Tibial nerve (tissue), 4 donors: ENCODE measurements around the gene PPP1R14C. TPM values are rescaled to one million over a fixed set of nuclear protein-coding genes. Genes with fewer than 3 reads are reported as not detected.

Source experiments
- DNase-seq, 2 donors: peaks; one replicate each; pipeline ENCODE4 v3.0.0-alpha.2; 2019; ENCODE audit warnings: low spot score in 2 of 2
- H3K27ac ChIP-seq, 4 donors: fragments of 200-600 bp; sonication (generic) in 3 of 4; one replicate each; pipeline ENCODE4 v1.5.1; 2017 to 2019; ENCODE audit warnings: mild to moderate bottlenecking in 1 of 4
- H3K27me3 ChIP-seq, 2 donors: fragments of 200-600 bp; sonication (generic) in 1 of 2; one replicate each; pipeline versions ENCODE4 v1.5.1 to v1.6.0; 2017 to 2019
- H3K36me3 ChIP-seq, 3 donors: fragments of 200-600 bp; sonication (generic); one replicate each; pipeline ENCODE4 v1.5.1; 2018 to 2019
- H3K4me1 ChIP-seq, 4 donors: fragments of 200-600 bp; sonication (generic) in 3 of 4; one replicate each; pipeline ENCODE4 v1.5.1; 2017 to 2019
- H3K4me3 ChIP-seq, 4 donors: fragments of 200-600 bp; sonication (generic) in 3 of 4; one replicate each; pipeline ENCODE4 v1.5.1; 2017 to 2019; ENCODE audit warnings: mild to moderate bottlenecking in 1 of 4, moderate library complexity in 1 of 4
- H3K9me3 ChIP-seq, 4 donors: fragments of 200-600 bp; sonication (generic) in 3 of 4; one replicate each; pipeline ENCODE4 v1.5.1; 2017 to 2019
- EP300 ChIP-seq, 2 donors: sonication (generic); formaldehyde crosslinking; IDR thresholded peaks; one replicate each; pipeline ENCODE4 v1.6.1; 2017; ENCODE audit warnings: antibody characterized with exemption in 2 of 2, mild to moderate bottlenecking in 1 of 2
- POLR2A ChIP-seq, 2 donors: fragments of 450-650 bp; IDR thresholded peaks; one replicate each; pipeline ENCODE4 v1.6.1; 2017; ENCODE audit warnings: antibody characterized with exemption in 2 of 2, mild to moderate bottlenecking in 2 of 2, moderate library complexity in 2 of 2
- WGBS, 2 donors: methylation state at CpG; one replicate each; pipeline ENCODE4 v1.1.5; 2018; 5-methylcytosine and 5-hydroxymethylcytosine counted together
- total RNA-seq, 4 donors: library from RNA; depleted of rRNA; stranded (reverse); fragments of >200 nt; gene quantifications; one replicate each; pipeline ENCODE4 v1.1.0, GENCODE V29; 2016
- TF ChIP-seq, protein P1 (sequence below), 5 experiments: fragments of 200-600 bp in 3 of 5; fragments of 450-650 bp in 2 of 5; sonication (generic) in 3 of 5; IDR thresholded peaks; one replicate each; pipeline ENCODE4 v1.5.1; 2016 to 2019; ENCODE audit warnings: antibody characterized with exemption in 5 of 5, mild to moderate bottlenecking in 3 of 5, moderate library complexity in 2 of 5

The PPP1R14C gene
- total RNA-seq, 4 donors from 2014 or later = 0.42 TPM; not detected in 3

- peak overlapping the region in 1 of 4 donors; percentile 56 for H3K27ac ChIP-seq
- DNase-seq = no peak
- no peaks in the 10 kb centered on the region for H3K36me3 ChIP-seq
- H3K4me3 ChIP-seq = no peak overlapping the region
- TF ChIP-seq POLR2A (IDR thresholded peaks at IDR 0.05) (no peak), EP300 (IDR thresholded peaks at IDR 0.05) (no peak)
- TF ChIP-seq, protein P1, sequence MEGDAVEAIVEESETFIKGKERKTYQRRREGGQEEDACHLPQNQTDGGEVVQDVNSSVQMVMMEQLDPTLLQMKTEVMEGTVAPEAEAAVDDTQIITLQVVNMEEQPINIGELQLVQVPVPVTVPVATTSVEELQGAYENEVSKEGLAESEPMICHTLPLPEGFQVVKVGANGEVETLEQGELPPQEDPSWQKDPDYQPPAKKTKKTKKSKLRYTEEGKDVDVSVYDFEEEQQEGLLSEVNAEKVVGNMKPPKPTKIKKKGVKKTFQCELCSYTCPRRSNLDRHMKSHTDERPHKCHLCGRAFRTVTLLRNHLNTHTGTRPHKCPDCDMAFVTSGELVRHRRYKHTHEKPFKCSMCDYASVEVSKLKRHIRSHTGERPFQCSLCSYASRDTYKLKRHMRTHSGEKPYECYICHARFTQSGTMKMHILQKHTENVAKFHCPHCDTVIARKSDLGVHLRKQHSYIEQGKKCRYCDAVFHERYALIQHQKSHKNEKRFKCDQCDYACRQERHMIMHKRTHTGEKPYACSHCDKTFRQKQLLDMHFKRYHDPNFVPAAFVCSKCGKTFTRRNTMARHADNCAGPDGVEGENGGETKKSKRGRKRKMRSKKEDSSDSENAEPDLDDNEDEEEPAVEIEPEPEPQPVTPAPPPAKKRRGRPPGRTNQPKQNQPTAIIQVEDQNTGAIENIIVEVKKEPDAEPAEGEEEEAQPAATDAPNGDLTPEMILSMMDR (IDR thresholded peaks at IDR 0.05) = no peak
- H3K4me1 ChIP-seq = no peaks in the 10 kb centered on the region
- WGBS, 2 donors = 91 to 92% methylated on average over 8 of the region's 8 CpGs
- H3K27me3 ChIP-seq = no peaks in the 10 kb centered on the region
- no peaks in the 10 kb centered on the region for H3K9me3 ChIP-seq
Observed at GRCh38 chr6:150202404-150202803, 59.6 kb downstream of the PPP1R14C start.

DNA sequence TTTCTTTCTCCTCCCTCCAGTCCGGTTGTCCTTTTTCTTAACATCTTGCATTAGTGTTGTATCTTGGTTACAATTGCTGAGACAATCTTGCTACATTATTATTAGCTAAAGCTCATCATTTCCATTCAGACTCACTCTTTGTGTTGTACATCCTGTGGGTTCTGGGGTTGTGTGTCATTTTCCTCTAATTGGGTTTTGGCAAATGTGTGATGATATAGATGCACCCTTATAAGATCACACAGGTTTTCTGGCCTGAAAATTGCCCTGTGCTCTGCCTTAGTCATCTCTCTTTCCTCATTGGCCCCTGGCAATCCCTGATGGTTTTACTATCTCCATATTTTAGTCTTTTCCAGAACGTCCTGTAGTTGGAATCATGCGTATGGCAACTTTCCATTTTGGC, 60.1 kb downstream of the PPP1R14C start:
- H3K27me3 ChIP-seq = no peaks in the 10 kb centered on the region
- H3K4me1 ChIP-seq = no peaks in the 10 kb centered on the region
- no peak overlapping the region for H3K27ac ChIP-seq
- no peaks in the 10 kb centered on the region for H3K9me3 ChIP-seq
- no peak for DNase-seq
- 74 to 82% methylated on average over 3 of the region's 3 CpGs for WGBS, 2 donors
- no peaks in the 10 kb centered on the region for H3K36me3 ChIP-seq
- TF ChIP-seq EP300 (IDR thresholded peaks at IDR 0.05) (no peak), POLR2A (IDR thresholded peaks at IDR 0.05) (no peak)
- TF ChIP-seq, protein P1 (IDR thresholded peaks at IDR 0.05) = no peak
- H3K4me3 ChIP-seq = no peak overlapping the region

- Histone ChIP-seq H3K36me3 (no peaks in the 10 kb centered on the region), H3K4me3 (no peak overlapping the region), H3K27ac (no peak overlapping the region), H3K27me3 (no peaks in the 10 kb centered on the region), H3K9me3 (no peaks in the 10 kb centered on the region), H3K4me1 (no peaks in the 10 kb centered on the region)
- TF ChIP-seq, protein P1 (IDR thresholded peaks at IDR 0.05) = no peak
- TF ChIP-seq EP300 (IDR thresholded peaks at IDR 0.05) (no peak), POLR2A (IDR thresholded peaks at IDR 0.05) (no peak)
- no peak for DNase-seq
- 91 to 94% methylated on average over 12 of the region's 12 CpGs for WGBS, 2 donors
Observed at GRCh38 chr6:150203378-150203777, 60.5 kb downstream of the PPP1R14C start.

DNA sequence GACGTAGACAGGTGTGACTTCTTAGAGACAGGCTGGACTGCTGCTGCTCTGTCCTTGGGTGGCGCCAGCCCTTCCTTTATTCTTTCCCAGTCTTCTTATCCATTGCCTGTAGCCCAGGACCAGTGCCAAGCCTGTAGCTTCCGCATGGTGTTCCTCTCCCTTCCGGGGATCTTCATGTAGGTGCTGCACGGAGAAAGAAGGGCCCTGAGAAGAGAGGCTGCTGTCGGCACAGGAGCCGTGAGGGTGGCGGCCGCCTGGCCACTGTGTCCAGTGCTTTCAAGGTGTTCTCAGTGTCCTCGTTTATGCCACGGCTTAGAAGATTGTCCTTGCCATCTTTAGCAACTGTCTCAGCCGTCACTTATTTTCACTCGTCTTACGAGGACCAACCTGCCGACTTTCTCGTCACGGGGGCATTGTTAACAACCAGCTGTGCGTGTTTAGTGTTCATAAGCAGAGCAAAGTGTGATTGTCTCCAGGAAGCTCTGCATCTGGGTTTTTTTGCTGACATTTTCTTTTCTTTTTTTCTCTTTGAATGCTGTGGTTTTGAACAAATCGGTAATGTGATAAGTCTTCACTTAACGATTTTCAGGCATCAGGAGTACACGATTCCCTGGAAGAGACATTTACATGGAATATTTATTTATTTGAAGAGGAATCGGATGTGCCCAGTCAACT, 61.2 kb downstream of the PPP1R14C start:
- Histone ChIP-seq H3K27me3 (no peaks in the 10 kb centered on the region), H3K4me3 (no peak overlapping the region), H3K4me1 (no peaks in the 10 kb centered on the region), H3K9me3 (no peaks in the 10 kb centered on the region), H3K36me3 (no peaks in the 10 kb centered on the region), H3K27ac (no peak overlapping the region)
- DNase-seq = no peak
- TF ChIP-seq EP300 (IDR thresholded peaks at IDR 0.05) = no peak
- TF ChIP-seq POLR2A (IDR thresholded peaks at IDR 0.05) = no peak
- TF ChIP-seq, protein P1 (IDR thresholded peaks at IDR 0.05) = no peak
- 91 to 93% methylated on average over 22 of the region's 22 CpGs for WGBS, 2 donors

- Histone ChIP-seq H3K4me1 (no peaks in the 10 kb centered on the region), H3K27ac (no peak overlapping the region), H3K9me3 (no peaks in the 10 kb centered on the region), H3K4me3 (no peak overlapping the region), H3K36me3 (no peaks in the 10 kb centered on the region), H3K27me3 (no peaks in the 10 kb centered on the region)
- 64 to 66% methylated on average over 9 of the region's 9 CpGs for WGBS, 2 donors
- DNase-seq = no peak
- TF ChIP-seq EP300 (IDR thresholded peaks at IDR 0.05) (no peak), POLR2A (IDR thresholded peaks at IDR 0.05) (no peak)
- TF ChIP-seq, protein P1 (IDR thresholded peaks at IDR 0.05) = no peak
Observed at GRCh38 chr6:150204705-150205472, 62.0 kb downstream of the PPP1R14C start.
